ENCODE measurements around the gene AKTIP.

AKTIP gene

DNA sequence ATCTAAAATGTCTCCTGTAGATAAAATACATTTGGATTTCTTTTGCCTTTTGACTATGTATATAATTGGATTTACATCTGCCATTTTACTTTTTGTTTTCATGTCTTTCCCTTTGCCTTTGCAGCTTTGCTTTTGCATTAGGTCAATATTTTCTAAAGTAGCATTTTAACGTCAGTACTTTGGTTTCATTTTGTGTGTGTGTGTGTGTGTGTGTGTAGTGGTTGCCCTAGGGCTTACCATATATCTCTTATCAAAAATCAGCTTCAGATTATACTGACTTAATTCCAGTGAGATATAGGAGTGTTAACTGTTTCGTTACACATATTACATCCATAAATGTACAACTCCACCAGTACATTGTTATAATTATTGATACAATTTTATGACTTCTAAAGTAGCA lies 26.1 kb downstream of the AKTIP start:
- DNase-seq = no peak

DNA sequence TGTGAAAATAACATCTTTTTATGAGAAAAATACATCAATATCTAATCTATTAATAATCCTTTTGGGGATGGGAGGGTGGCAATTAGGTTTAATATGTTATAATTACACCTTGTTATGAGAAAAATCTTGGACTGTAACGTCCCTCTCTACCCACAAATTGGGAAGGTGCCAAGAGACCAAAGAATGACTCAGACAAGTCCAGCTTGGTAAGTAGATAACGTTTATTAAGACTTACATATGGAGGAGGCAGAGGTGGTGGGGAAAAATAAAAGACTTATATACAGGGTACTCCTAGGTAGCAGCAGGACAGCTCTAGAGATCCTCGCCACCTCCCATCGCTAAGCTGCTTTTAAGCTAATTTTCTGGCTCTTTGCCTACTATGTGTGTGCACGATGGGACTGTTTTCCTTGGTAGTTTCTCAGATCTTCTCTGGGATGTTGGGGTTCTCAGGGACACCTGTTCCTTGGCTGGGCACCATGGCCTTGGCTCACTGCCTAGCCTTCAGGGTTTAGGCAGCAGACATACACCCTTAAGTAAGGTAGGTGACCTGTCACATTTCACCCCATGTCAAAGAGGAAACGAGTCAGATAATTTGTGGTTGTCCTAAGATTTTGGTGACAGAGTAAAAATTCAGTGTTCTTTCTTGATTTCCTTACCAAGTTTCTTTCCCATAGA lies 37.3 kb downstream of the AKTIP start:
- DNase-seq = no peak

DNA sequence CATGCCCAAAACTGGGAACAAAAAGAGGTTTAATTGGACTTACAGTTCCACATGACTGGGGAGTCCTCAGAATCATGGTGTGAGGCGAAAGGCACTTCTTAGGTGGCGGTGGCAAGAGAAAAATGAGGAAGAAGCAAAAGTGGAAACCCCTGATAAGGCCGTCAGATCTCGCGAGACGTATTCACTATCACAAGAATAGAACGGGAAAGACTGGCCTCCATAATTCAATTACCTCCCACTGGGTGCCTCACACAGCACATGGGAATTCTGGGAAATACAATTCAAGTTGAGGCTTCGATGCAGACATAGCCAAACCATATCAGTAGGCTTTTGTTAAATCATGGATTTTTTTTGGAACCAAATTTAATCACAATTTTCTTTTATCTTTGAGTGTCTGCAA lies 44.4 kb downstream of the AKTIP start:
- no peak for DNase-seq

DNA sequence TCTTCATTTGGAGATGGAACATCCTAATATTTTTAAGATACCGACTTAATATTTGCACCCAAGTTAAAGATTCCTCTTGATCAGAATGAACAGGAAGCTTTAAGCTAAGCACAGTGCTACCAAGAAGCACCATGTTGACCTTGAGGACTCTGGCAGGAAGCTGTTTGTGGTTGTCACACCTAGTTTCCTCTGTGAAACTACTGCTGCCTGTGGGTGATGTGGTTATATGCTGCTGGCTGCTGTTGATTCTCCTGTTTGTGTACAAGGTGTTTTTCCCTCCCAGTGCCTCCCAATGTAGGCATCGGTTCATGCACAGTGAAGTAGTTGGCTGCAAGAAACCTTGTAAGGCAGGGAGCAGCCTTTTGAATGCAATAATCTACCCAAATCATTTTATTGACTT lies 45.3 kb downstream of the AKTIP start:
- DNase-seq = no peak

DNA sequence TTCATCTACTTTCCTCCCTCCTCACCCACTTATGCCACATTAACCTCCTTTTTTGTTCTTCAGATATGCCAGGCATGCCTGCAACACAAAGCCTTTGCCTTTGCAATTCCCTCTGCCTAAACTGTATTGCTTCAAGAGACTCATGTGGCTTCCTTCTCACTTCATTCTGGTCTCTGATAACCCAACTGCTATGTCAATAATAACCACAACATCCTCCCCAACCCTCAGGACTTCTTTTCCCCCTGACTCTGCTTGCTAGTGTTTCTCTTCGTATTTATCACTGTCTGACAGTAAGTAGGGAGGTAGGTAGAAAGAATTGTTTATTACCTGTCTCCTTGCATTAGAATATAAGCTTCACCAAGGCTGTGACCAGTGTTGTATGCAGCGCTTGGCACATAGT lies 46.4 kb downstream of the AKTIP start:
- no peak for DNase-seq

DNA sequence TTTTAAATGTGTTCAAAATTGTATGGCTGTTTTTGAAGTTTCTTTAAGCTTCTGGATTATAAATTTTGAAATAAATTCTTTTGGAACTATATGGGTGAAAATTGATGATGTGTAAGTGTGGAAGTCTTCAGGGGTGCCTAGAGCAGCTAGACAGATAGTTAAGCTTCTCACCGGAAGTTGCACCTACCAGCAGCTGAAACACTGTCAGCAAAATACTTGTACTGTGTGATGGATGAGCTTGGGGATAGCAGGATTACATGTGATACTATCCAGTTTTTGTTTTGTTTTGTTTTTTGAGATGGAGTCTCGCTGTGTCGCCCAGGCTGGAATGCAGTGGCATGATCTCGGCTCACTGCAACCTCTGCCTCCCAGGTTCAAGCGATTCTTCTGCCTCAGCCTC lies 49.1 kb downstream of the AKTIP start:
- no peak for DNase-seq

DNA sequence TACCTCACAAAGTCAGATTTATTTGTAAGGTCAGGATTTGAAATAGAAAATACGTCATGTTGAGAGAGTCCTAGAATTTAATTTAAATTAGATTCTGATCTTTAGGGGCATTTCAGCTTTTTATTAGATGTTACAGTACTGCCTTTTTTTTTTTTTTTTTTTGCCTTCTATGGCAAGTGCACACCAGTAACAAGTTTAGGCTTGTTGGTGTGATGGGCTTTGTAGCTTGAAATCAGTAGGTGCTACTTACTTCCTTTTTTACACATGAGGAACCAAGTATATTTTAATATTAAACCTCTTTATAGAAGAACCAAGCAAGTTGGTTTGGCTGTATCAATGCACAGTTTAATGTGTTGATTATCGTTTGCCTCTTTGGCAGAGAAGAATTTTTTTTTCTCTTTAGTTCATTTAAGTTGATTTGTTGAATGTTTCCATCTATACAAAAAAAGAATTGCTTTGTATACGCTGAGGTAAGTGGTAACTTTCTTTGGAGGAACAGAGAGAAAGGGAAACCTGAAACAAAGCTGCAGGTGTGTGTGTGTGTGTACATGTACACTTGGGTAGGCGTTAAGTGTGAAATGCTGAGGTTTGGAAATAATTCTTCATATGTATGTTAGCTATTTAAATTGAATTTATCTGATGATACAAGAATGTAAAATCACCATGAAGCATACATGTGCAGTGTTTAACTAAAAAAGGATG lies 53.0 kb downstream of the AKTIP start:
- DNase-seq = no peak

DNA sequence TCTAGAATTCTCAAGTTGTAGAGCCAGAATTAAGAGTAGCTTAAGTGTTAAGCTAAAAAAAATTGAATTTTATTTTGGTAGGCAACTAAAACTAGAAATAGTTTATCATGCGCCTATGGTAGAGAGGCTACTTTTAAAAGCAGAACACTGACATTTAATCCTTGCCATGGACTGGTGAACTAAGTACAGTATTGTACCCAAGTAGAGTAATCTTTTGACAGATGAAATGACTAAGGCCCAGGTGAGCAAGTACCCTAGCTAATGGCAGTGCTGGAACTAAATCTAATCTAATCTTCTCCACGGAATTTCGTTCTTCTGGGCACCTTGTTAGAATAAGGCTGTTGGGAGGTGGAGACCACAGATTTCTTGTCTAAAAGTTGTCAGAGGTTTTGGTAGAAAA lies 56.9 kb downstream of the AKTIP start:
- no peak for DNase-seq

DNA sequence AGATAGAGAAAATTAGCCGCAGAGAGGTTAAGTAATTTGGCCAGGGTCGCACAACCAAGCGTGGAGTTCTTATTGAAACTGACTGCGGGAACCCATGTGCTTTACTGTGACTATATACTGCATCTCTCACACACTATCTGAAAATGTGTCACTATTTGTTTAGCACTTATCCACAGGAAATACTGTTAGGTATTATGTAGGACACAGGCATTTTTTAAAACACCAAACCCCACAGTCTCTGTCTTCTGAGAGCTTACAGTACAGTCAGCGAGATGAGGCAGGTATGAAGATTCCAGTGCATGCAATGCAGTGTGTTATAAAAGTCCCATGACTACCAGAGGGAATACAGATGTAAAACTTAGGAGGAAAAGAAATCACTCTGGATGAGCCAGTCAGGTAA lies 57.5 kb downstream of the AKTIP start:
- DNase-seq = no peak
